Tibial nerve (tissue), 3 donors: ENCODE measurements around the gene SNX11.

Source experiments
- POLR2A ChIP-seq, 2 donors: fragments of 450-650 bp; IDR thresholded peaks; one replicate each; pipeline ENCODE4 v1.6.1; 2017; ENCODE audit warnings: antibody characterized with exemption in 2 of 2, mild to moderate bottlenecking in 2 of 2, moderate library complexity in 2 of 2
- TF ChIP-seq, protein P1 (sequence below), 5 experiments: fragments of 200-600 bp in 3 of 5; fragments of 450-650 bp in 2 of 5; sonication (generic) in 3 of 5; IDR thresholded peaks; one replicate each; pipeline ENCODE4 v1.5.1; 2016 to 2019; ENCODE audit warnings: antibody characterized with exemption in 5 of 5, mild to moderate bottlenecking in 3 of 5, moderate library complexity in 2 of 5

DNA sequence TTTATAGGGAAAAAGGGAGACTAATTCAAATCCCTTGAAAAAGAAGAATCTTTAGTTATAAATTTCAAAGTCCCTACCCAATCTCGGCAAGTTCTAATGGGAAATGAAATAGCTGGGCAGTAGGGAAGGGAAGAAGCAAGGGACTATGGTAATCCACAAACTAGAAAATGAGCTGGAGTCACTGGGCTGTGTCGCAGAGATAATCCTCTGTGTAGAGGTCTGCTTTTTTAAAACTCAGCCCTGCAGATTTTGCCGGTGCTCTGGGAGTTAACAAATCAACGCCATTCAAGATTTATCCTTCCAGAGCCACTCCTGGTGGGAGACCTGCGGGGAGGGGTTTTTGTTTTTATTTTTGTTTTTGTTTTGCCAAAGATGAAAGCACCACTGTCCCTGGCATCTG is 20.8 kb downstream of the SNX11 start:
- TF ChIP-seq, protein P1, sequence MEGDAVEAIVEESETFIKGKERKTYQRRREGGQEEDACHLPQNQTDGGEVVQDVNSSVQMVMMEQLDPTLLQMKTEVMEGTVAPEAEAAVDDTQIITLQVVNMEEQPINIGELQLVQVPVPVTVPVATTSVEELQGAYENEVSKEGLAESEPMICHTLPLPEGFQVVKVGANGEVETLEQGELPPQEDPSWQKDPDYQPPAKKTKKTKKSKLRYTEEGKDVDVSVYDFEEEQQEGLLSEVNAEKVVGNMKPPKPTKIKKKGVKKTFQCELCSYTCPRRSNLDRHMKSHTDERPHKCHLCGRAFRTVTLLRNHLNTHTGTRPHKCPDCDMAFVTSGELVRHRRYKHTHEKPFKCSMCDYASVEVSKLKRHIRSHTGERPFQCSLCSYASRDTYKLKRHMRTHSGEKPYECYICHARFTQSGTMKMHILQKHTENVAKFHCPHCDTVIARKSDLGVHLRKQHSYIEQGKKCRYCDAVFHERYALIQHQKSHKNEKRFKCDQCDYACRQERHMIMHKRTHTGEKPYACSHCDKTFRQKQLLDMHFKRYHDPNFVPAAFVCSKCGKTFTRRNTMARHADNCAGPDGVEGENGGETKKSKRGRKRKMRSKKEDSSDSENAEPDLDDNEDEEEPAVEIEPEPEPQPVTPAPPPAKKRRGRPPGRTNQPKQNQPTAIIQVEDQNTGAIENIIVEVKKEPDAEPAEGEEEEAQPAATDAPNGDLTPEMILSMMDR (IDR thresholded peaks at IDR 0.05): no peak
- no peak for TF ChIP-seq POLR2A (IDR thresholded peaks at IDR 0.05)
